WERI-Rb-1 (cell line): Measurements from ENCODE around the gene FBXW8.

Source experiments
- DNase-seq: peaks from one replicate; pipeline ENCODE4 v3.0.0-alpha.2; 2020
- H3K27ac ChIP-seq: fragments of 250-450 bp; sonication (Bioruptor Pico); 2 replicates; pipeline ENCODE4 v1.5.1; 2020; ENCODE audit warnings: mild to moderate bottlenecking, moderate library complexity
- H3K27me3 ChIP-seq: fragments of 250-450 bp; sonication (Bioruptor Pico); 2 replicates; pipeline ENCODE4 v1.5.1; 2021; ENCODE audit warnings: mild to moderate bottlenecking, low read depth, moderate library complexity; ENCODE audit not compliant: insufficient read depth, severe bottlenecking
- H3K36me3 ChIP-seq: fragments of 250-450 bp; sonication (Bioruptor Pico); 2 replicates; pipeline ENCODE4 v1.5.1; 2020; ENCODE audit warnings: mild to moderate bottlenecking, moderate library complexity
- H3K4me3 ChIP-seq: 2 replicates; pipeline ENCODE4 v1.5.1; 2011; ENCODE audit warnings: low read depth, mild to moderate bottlenecking, control low read depth, low read length
- H3K9me3 ChIP-seq: fragments of 250-450 bp; sonication (Bioruptor Pico); 2 replicates; pipeline ENCODE4 v1.5.1; 2021; ENCODE audit warnings: mild to moderate bottlenecking, moderate library complexity; ENCODE audit not compliant: severe bottlenecking
- TF ChIP-seq, protein P1 (sequence below): IDR thresholded peaks from 2 replicates; pipeline ENCODE4 v1.5.1; 2011; ENCODE audit warnings: low read depth, mild to moderate bottlenecking, control low read depth, inconsistent platforms, low read length

FBXW8 gene

DNA sequence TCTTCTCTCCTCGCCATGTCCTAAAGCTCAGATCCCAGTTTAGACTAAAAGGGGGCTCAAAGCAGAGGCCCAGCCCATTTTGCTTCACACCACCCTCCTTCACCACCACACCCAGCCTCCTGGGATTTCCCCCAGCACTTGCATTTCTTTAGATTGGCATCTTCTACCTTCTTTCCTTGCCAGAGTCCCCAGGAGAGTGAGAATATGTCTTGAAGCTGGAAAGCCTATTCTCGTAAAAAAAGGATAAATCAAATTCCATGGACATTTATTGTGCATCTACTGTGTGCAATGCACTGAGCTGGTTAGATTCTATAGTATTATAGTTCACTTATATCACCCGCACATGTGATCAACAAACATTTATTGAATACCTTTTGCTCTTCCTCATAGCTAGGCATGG lies 10.2 kb downstream of the FBXW8 start:
- H3K9me3 ChIP-seq, result no peaks in the 10 kb centered on the region
- DNase-seq, result no peak
- no peak overlapping the region for H3K4me3 ChIP-seq
- H3K36me3 ChIP-seq, result no peaks in the 10 kb centered on the region; the same call in none of the 2 replicates
- TF ChIP-seq, protein P1, sequence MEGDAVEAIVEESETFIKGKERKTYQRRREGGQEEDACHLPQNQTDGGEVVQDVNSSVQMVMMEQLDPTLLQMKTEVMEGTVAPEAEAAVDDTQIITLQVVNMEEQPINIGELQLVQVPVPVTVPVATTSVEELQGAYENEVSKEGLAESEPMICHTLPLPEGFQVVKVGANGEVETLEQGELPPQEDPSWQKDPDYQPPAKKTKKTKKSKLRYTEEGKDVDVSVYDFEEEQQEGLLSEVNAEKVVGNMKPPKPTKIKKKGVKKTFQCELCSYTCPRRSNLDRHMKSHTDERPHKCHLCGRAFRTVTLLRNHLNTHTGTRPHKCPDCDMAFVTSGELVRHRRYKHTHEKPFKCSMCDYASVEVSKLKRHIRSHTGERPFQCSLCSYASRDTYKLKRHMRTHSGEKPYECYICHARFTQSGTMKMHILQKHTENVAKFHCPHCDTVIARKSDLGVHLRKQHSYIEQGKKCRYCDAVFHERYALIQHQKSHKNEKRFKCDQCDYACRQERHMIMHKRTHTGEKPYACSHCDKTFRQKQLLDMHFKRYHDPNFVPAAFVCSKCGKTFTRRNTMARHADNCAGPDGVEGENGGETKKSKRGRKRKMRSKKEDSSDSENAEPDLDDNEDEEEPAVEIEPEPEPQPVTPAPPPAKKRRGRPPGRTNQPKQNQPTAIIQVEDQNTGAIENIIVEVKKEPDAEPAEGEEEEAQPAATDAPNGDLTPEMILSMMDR, result no peak
- H3K27ac ChIP-seq, result no peak overlapping the region
- no peaks in the 10 kb centered on the region for H3K27me3 ChIP-seq

- TF ChIP-seq, protein P1, result no peak
- no peak for DNase-seq
- no peak overlapping the region for H3K4me3 ChIP-seq
These were observed 11.6 kb downstream of the FBXW8 start for GRCh38 chr12:116922194-116922897.

GRCh38 chr12:116924558-116925453 lies 14.1 kb downstream of the FBXW8 start:
- TF ChIP-seq, protein P1, result no peak
- Histone ChIP-seq H3K27me3 (no peaks in the 10 kb centered on the region), H3K36me3 (peaks cover 7% of the 10 kb centered on the region), H3K27ac (no peak overlapping the region), H3K4me3 (no peak overlapping the region), H3K9me3 (no peaks in the 10 kb centered on the region)
- no peak for DNase-seq

More at GRCh38 chr12:116922194-116922897, 11.6 kb downstream of the FBXW8 start:
- no peaks in the 10 kb centered on the region for H3K27me3 ChIP-seq
- H3K27ac ChIP-seq, result no peak overlapping the region
- H3K36me3 ChIP-seq, result no peaks in the 10 kb centered on the region; the same call in 1 of the 2 replicates
- H3K9me3 ChIP-seq, result no peaks in the 10 kb centered on the region

DNA sequence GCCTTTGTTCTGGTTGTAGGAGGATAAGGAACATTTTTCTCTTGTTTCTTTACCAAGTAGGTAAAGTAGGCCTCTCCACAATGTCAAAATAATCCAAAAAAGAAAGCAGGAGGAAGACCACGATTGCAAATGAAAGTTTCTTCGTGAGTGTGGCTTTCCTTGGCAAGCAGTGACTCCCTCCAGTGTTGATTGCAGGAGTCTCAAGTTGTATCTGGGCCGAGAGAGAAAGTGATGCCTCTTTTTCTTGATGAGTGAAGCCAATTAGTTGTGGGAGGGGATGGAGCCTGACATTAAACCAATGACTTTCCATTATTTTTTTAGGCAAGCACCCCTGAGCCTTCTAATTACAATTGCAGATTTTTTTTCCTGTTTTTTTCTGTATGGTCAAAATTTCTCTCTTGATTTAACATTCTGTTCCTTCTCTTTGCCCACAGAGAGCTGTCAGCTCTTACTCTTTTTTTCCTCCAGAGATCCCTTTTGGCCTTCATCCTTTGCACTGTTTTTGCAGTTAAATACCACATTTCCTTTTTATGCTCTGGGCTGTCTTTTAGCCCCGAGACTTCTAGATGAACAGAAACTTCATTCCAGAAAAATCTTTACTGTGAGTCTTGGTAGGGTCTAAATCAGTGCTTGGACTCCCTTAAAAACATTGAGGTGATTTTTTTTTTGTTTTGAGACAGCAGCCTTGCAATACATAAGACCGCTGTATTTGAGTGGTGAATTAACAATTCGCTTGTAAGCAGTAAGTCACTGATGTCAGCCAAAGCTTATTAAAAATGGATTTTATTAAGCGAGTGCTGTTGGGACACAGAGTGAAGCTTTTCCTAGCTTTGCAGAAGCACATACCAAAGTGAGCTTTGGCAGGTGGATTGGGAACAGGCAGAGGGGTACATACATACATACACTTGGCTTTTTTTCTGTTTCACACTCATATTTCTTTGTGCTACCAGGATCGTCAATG lies 15.8 kb downstream of the FBXW8 start:
- TF ChIP-seq, protein P1, result no peak
- no peak for DNase-seq
- Histone ChIP-seq H3K9me3 (no peaks in the 10 kb centered on the region), H3K36me3 (peaks cover 11% of the 10 kb centered on the region), H3K27me3 (no peaks in the 10 kb centered on the region), H3K27ac (no peak overlapping the region), H3K4me3 (no peak overlapping the region)

DNA sequence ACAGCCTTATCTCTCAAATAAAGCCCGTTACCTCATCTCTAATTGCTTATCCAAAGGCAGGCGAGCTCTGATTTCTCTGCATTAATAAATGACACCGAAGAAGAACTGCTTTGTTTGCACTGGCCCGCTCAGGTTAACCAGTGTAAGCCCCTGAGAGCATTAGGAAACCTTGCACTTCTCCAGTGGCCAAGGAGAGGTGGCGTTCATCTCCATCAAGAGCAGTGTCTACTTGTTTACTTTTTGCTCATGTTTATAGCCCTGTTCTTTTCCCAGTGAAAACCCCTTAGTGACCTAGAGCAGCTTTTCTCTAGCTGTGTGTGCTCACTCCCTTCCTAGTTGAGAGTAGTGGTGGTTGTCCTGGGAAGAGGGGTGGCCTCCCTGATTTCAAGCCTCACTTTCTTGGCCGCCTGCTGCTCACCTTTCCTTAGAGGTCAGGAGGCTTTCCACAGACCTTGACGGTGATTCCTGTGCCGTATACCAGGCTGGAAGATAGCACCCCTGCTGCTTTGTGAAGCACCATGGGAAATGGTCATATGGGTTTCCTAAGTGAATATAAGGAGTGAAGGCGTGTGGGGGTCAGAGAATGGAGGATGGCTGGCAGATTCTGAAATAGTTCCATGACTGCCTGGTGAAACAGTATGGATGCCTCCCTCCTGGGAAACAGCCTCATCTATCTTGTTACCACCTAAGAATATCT lies 16.6 kb downstream of the FBXW8 start:
- TF ChIP-seq, protein P1, result no peak

More for the DNA sequence above, 16.6 kb downstream of the FBXW8 start:
- H3K27ac ChIP-seq, result no peak overlapping the region
- no peaks in the 10 kb centered on the region for H3K27me3 ChIP-seq
- H3K4me3 ChIP-seq, result no peak overlapping the region
- no peak for DNase-seq
- peaks cover 11% of the 10 kb centered on the region for H3K36me3 ChIP-seq
- no peaks in the 10 kb centered on the region for H3K9me3 ChIP-seq
